Parathyroid adenoma (tissue), 2 donors: Measurements from ENCODE around the gene HSPA4L.

Source experiments
- H2AFZ ChIP-seq: fragments of 300-600 bp; sonication (generic); one replicate; pipeline ENCODE4 v1.7.0; 2017; ENCODE audit warnings: antibody characterized with exemption, mild to moderate bottlenecking
- H3K27ac ChIP-seq: fragments of 300-600 bp; sonication (generic); one replicate; pipeline ENCODE4 v1.7.0; 2017
- H3K27me3 ChIP-seq: fragments of 300-600 bp; sonication (generic); one replicate; pipeline ENCODE4 v1.7.0; 2017; ENCODE audit warnings: low read length; ENCODE audit not compliant: control insufficient read depth, insufficient read depth
- H3K36me3 ChIP-seq: fragments of 300-600 bp; sonication (generic); one replicate; pipeline ENCODE4 v1.7.0; 2017; ENCODE audit warnings: low read length; ENCODE audit not compliant: control insufficient read depth, insufficient read depth
- H3K4me1 ChIP-seq: fragments of 300-600 bp; sonication (generic); one replicate; pipeline ENCODE4 v1.7.0; 2017; ENCODE audit warnings: control low read depth
- H3K4me2 ChIP-seq: fragments of 300-600 bp; sonication (generic); one replicate; pipeline ENCODE4 v1.7.0; 2017; ENCODE audit warnings: low read length
- H3K4me3 ChIP-seq: fragments of 300-600 bp; sonication (generic); one replicate; pipeline ENCODE4 v1.7.0; 2017; ENCODE audit warnings: low read depth, low read length
- H3K79me2 ChIP-seq: fragments of 300-600 bp; sonication (generic); one replicate; pipeline ENCODE4 v1.7.0; 2017; ENCODE audit warnings: control low read depth
- H3K9ac ChIP-seq: fragments of 300-600 bp; sonication (generic); one replicate; pipeline ENCODE4 v1.7.0; 2017; ENCODE audit warnings: mild to moderate bottlenecking
- H3K9me3 ChIP-seq: fragments of 300-600 bp; sonication (generic); one replicate; pipeline ENCODE4 v1.7.0; 2017; ENCODE audit warnings: low read length; ENCODE audit not compliant: control insufficient read depth
- TF ChIP-seq, protein P1 (sequence below): fragments of 300-600 bp; sonication (generic); IDR thresholded peaks from one replicate; pipeline ENCODE4 v1.7.0; 2017; ENCODE audit warnings: antibody characterized with exemption, mild to moderate bottlenecking
- donor health status: primary hyperparathyroidism.

Gene HSPA4L

GRCh38 chr4:127782275-127783025, at the start of gene HSPA4L:
Gene HSPA4L (plus strand): TSS chr4:127782322. CDS start chr4:127782551, 229 bp downstream.
- H3K27me3 ChIP-seq = no peaks in the 10 kb centered on the region
- TF ChIP-seq, protein P1, sequence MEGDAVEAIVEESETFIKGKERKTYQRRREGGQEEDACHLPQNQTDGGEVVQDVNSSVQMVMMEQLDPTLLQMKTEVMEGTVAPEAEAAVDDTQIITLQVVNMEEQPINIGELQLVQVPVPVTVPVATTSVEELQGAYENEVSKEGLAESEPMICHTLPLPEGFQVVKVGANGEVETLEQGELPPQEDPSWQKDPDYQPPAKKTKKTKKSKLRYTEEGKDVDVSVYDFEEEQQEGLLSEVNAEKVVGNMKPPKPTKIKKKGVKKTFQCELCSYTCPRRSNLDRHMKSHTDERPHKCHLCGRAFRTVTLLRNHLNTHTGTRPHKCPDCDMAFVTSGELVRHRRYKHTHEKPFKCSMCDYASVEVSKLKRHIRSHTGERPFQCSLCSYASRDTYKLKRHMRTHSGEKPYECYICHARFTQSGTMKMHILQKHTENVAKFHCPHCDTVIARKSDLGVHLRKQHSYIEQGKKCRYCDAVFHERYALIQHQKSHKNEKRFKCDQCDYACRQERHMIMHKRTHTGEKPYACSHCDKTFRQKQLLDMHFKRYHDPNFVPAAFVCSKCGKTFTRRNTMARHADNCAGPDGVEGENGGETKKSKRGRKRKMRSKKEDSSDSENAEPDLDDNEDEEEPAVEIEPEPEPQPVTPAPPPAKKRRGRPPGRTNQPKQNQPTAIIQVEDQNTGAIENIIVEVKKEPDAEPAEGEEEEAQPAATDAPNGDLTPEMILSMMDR = peak; percentile 34
- peak within 1 kb of the TSS; percentile 78 for H3K4me3 ChIP-seq
- H3K27ac ChIP-seq = peak within 1 kb of the TSS; percentile 66
- H3K36me3 ChIP-seq = no peaks in the 10 kb centered on the region
- H3K9ac ChIP-seq = peak within 1 kb of the TSS; percentile 63
- H3K9me3 ChIP-seq = no peaks in the 10 kb centered on the region
- peak within 1 kb of the TSS; percentile 93 for H2AFZ ChIP-seq
- H3K79me2 ChIP-seq = no peaks in the 10 kb centered on the region
- no peaks in the 10 kb centered on the region for H3K4me1 ChIP-seq
- peak within 1 kb of the TSS; percentile 89 for H3K4me2 ChIP-seq

DNA sequence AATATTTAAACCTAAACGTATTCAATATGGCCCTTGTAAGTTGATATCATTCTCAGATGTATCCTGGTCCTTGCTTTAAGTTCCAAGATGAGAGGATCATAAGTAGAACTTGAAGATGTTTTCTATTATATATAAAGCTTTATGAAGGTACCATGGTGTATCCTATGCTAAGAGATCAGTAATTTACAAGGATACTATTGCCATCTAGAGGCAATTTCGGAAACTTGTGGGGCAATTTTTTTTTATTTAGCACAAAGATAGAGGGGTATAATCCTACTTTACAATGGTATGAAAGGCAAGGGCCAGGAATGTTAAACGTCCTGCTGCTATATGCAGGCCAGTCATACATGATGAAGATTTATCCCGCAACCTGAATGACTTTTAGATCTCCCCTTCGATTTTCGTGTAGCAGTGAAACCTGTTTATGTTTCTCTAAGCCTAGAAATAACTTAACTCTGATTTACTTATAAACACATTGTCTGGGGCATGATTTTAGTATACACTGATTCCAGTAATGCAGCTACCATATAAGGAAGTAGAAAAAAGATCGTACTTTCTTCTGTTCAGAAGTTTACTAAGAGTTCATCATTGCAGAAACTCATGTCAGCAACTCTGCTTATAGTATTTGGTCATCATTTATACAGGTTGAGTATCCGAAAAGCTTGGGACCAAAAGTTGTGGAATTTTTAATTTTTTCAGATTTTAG, 49.3 kb upstream of the HSPA4L start:
- Histone ChIP-seq H3K4me2 (no peak overlapping the region), H3K4me3 (no peak overlapping the region), H3K27me3 (no peaks in the 10 kb centered on the region), H3K9me3 (no peaks in the 10 kb centered on the region), H3K9ac (no peak overlapping the region), H3K79me2 (no peaks in the 10 kb centered on the region), H2AFZ (no peak overlapping the region), H3K36me3 (no peaks in the 10 kb centered on the region), H3K27ac (no peak overlapping the region), H3K4me1 (no peaks in the 10 kb centered on the region)
- TF ChIP-seq, protein P1 = peak; percentile 25

DNA sequence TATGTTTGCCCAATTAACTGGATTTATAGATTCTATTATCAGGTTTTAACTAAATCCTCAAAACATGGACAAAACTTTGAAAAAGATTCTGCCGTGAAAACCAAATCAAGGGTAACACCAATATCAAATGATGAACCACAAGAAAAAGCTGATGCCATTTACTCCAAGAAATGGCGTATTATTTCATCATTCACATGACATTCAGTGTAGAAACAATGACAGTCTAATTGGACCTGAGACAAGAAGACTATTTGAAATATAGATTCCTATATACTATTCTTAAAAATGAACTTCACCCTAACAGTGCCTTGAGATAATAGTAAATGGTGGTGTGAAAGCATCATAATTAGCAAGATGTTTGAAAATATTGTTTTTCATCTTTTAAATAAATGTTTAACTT, 47.1 kb upstream of the HSPA4L start:
- no peak overlapping the region for H3K4me3 ChIP-seq
- no peaks in the 10 kb centered on the region for H3K79me2 ChIP-seq
- H3K27ac ChIP-seq = no peak overlapping the region
- no peaks in the 10 kb centered on the region for H3K9me3 ChIP-seq
- H3K4me2 ChIP-seq = no peak overlapping the region
- no peaks in the 10 kb centered on the region for H3K36me3 ChIP-seq
- TF ChIP-seq, protein P1 = no peak
- H3K27me3 ChIP-seq = no peaks in the 10 kb centered on the region
- H2AFZ ChIP-seq = no peak overlapping the region
- no peak overlapping the region for H3K9ac ChIP-seq
- H3K4me1 ChIP-seq = no peaks in the 10 kb centered on the region

GRCh38 chr4:127737295-127737694, 44.8 kb upstream of the HSPA4L start:
- Histone ChIP-seq H3K9me3 (no peaks in the 10 kb centered on the region), H3K36me3 (no peaks in the 10 kb centered on the region), H3K9ac (no peak overlapping the region), H2AFZ (no peak overlapping the region), H3K79me2 (no peaks in the 10 kb centered on the region), H3K27me3 (no peaks in the 10 kb centered on the region), H3K27ac (no peak overlapping the region), H3K4me1 (no peaks in the 10 kb centered on the region), H3K4me3 (no peak overlapping the region), H3K4me2 (no peak overlapping the region)
- TF ChIP-seq, protein P1 = no peak
